ENCODE results near the gene TPM2.

The TPM2 gene

DNA sequence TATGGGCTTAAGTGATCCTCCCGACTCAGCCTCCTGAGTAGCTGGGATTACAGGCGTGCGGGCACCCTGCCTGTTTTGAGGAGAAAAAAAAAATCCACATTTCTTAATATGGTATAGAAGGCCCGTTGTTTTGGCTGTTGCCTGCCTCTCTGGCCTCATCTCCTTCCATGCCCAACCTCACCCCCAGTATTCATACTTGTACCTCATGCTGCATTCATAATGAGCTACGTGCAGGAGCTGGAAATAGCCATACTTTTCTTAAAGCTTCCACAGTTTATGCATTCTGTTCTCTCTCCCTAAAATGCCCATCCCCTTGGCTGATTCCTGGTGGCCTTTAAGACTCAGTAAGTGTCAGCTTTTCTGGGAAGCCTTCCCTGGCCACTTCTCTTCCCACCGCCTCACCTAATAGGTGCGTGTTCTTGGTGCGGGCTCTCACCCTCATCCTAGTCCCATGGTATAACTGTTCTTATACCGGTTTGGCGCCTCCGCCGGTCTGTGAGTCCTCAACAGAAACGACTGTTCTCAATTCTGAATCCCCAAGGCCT lies 2.1 kb upstream of the TPM2 start:
- DNase-seq = no peak

DNA sequence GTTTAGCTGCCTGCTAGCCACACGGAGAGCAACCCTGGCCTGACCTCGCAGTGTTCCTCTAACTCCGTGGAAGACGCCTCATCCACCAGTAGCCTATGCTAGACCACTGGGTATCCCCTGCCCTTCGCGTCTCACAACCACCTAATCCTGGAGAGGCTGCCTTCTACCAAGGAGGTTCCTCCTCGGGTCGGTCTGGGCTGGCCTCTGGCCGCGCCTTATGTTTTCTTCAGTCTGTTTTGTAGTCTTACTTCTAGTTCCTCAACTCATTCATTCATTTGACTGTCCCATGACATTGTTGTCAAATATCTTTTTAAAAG lies 1.6 kb upstream of the TPM2 start:
- peak; percentile 36 for DNase-seq

DNA sequence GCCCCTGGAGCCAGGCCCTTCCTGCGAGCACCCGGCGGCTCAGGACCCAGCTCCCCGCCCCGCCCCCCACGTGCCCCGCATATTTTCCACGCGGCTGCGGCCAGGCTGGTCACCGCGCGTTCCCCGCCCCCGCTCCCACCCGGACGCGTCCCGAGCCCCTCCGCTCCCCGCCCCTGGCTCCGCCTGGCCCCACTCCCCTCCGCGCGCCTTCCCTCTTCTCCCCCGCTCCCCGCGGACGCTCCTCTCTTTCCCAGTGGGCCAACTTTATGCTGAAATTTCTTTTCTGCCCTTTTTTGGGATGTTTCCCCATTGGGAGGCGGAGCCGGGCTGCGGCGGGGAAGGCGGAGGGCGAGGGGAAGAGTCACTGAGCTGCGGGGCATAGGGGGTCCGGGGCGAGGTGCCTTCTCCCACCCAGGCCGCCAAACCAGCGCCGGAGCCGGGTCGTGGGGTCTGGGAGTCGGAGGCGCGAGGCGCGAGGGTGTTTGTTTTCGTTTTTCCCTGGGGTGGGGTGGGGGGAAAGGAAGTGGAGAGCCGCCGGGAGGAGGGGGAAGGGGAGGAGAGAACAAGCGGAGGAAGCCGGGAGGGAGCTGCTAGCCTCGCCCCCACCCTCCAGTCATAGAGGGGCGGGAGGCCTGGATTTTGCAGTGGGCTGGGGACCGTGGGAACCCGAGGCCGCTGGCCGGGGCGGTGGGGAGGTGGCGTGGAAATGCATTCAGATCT lies 1.0 kb upstream of the TPM2 start:
- DNase-seq = peak; percentile 47

DNA sequence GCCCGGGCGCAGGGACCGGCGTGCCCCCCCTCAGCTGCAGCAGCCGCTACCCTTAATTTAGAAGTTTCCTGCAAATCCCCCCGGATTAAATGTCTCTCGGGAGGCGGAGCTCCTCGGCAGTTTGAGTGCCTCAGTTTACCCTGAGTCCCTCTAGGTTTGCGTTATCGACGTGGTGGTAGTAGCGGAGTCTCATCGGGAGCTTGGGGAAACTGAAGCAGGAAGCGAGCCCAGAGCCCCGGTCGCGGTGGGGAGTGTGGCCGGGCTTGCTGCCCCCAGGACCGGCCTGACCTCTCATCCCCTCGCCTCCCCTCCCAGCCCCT lies 529 bp upstream of the TPM2 start:
- DNase-seq = no peak

DNA sequence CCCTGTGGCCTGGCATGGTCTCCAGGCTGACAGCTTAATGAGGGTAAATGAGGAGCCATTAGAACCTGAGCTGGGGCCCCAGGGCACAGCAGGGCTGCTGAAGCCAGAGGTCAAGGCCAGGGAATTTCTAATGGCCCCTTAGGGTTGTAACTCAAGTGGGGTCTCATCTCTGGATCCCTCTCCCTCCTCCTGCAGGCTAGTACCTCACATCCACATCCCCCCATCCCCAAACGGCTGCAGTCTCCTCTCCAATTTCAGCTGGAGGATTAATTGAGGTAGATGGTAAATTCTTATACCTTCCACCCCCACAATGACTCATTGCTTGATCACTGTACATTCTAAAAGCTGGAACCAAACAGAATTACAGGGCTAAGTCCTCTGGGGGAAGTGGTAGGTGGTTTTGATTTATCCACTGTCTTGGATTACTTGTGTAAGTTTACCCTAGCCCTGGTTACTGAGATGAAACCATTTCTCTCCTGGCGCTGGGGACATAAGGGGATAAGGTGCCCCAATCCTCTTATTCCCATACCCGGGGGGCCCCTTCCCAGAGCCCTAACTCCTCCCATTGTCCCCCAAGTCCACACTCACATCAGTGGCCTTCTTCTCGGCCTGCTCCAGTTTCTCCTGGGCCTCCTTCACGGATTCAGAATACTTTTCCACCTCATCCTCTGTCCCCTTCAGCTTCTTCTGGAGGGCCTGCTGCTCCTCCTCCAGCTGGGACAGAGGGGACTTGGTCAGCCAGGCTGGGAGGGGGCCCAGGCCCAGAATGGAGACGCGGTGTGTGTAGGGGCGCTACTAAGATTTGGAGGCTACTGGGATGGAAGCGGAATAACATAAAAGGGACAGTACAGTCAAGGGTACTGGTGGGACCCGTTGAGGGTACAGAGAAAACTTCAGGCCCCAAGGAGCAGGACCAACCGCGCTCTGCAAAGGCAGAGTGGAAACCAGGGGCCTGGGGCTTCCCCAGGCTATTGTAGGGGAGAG lies 875 bp downstream of the TPM2 start:
- DNase-seq = peak; percentile 43

DNA sequence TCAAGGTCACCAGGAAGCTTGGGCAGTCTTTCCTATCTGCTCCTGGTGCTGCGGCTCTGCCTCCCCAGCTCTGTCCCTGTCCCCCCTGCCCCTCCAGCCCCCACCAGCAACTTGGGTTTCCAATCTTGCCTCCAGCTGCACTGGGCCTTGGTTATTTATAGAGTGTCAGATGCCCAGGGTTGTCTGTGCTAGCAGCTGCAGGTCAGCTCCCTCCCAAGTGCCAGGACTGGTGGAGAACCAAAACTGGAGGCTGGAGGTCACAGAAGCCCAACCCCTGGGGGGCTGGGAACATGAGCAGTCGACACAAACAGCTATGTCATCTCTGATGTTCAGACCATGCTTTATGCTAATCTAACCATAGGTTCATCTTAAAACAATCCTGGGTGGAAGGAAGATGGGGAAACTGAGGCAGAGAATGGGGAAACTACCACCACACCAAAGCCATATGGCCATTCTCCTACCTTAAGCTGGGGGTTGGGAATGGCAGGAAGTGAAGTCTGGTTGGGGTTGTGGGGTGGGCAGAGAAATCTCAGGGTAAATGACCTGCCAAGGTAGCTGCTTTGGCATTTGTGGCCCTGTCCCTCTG lies 1.7 kb downstream of the TPM2 start:
- DNase-seq = no peak

DNA sequence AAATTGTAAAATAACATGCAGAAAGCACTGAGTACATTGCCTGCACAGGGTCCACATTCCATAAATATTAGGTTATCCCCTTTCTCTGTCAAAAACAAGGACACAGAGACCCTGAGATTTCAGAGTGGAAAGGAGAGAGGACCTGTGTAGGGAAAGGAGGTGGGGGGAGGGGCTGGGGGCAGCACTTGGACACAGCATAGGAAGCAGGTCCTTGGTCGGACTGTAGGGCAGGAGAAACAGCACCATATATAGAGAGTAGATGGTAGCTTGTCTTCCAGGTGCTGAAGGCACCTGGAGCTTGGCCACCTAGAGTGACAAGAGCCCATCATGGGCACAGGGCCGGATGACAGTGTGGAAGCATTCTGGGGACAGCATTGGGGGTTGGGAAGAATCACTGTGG lies 2.4 kb downstream of the TPM2 start:
- DNase-seq = no peak

DNA sequence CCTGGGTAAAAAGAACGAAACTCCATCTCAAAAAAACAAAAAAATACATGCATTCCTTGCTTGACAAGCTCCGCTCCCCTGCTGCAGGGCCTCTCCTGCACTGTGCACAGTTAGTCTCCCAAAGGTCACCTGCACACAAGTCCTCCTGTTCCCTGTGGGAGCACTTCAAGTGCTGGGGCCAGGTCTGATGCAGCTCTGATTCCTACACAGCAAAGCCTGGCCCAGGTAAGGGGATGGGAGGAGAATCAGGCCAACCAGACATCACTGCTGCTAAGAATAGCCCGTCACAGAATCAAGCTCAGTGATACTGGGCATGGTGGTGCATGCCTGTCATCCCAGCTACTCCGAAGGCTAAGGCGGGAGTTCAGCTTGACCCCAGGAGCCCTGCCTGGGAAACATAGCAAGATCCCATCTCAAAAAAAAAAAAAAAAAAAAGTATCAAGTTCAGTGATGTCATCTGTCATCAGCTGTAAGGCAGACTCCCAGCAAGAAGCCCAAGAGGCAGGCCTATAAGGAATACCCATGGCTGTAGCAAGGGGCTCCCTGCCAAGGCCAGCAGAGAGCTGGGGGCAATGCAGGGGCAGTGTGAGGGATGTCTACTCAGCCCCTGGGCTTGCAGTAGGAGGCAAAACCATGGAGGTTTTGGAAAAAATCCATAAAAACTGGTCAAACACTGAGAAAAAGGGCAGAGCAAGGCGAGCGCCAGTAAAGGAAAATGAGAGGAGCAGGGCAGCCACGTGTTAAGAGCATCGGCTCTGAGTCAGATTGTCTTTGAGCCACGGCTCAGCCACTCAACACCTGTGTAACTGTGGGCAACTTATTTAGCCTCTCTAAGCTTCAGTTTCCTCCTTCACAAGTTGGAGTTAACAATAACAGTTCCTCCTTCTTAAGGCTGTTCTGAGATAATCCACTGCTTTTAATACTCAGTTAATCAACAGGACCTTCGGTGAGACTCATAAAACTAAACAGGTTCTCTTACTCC lies 3.2 kb downstream of the TPM2 start:
- no peak for DNase-seq

DNA sequence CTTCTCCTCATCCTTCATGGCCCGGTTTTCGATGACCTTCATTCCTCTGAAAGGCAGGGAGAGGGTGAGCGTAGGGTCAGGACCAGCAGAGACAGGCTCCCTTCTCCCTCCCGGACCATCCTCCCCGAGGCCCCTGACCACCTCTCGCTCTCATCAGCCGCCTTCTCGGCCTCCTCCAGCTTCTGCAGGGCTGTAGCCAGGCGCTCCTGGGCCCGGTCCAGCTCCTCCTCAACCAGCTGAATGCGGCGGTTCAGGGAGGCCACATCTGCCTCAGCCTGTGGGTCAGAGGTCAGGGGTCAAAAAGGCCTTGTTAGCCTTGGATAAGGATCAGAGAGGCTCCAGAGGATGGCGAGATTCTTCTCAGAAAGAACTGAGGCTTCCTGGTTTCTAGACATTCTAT lies 4.2 kb downstream of the TPM2 start:
- no peak for DNase-seq

DNA sequence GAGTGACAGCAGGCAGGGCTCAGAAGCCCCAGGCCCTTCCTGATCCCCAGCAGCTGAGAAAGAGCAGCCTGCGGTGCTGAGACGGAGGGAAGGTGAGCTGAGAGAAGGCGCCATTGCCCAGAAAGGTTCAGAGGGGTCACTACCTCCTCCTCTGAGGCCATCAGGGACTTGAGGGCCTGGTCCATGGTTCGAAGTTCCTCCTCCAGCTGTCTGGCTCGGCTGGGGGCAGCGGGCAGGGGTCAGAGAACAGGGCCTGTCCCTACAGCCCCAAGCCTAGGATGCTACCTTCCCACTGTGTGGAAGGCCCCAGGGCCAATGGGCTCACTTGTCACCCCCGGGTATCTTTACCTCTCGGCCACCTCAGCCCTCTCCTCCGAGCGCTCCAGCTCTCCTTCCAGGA lies 4.8 kb downstream of the TPM2 start:
- DNase-seq = no peak

DNA sequence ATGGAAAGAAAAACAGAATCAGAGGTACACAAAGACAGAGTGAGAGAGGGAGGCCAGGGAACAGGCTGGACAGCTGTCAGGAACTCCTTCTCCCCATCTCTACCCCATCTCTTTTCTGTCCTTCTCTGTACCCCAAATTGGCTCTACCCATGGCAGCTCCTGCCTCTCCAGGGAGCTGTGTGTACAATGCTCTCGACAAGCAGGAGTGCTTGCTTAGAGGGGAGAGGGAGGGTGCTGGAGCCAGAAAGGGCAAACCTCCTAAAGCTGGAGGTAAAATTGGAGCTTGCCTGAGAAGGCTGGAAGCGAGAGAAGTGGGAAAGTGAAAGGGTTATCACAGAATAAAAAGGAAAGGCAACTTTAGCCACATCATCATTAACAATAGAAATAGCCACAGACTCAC lies 6.4 kb downstream of the TPM2 start:
- no peak for DNase-seq

DNA sequence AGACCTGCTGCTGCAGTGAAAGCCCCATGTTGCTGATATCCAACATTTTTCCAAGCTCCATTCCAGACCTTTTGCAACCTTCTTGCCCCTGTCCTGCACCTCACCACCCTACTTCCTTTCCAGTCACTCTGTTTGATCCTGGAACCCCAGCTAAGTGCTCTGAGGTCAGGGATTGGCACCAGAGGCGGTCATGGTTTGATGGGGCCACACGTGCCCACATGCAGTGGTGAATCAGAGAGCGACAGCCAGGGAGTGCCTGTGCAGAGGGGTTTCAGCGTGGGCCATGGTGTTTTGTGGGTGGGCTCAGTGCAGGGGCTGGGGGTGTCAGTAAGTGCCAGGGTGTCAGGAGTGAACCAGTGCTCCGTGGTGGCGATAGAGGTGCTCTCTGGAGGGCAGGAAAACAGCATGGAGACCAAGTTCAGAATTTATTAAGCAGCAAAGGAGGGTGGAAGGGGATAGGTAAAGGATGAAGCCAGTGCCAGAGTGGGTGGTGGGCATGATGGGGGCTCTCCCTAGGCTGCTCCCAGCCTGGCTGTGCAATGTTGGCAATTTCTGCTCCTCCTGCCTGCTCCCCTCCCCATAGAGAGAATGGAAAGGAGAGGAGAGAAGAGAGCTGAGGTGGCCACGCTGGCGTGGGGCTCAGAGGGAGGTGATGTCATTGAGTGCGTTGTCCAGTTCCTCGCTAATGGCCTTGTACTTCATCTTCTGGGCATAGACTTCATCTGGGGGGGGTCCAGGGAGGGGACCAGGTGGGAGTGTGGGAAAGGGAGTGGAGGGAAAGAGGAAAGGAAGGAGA lies 7.0 kb downstream of the TPM2 start:
- no peak for DNase-seq

DNA sequence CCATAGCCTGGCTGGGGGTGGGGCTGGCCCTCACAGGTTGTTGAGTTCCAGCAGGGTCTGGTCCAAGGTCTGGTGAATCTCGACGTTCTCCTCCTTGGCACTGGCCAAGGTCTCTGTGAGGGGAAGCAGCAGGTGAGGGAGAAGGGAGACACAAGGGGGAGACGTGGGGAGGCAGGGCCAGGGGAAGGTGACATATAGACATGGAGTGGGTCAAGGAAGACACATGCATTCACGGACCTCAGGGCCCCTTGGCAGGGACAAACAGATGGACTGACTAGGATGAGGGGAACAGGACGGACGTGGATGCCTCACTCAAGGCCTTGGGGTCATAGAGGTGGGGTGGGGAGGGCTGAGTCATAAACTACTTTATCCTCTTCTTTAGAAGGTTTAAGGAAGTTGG lies 7.7 kb downstream of the TPM2 start:
- DNase-seq = no peak

DNA sequence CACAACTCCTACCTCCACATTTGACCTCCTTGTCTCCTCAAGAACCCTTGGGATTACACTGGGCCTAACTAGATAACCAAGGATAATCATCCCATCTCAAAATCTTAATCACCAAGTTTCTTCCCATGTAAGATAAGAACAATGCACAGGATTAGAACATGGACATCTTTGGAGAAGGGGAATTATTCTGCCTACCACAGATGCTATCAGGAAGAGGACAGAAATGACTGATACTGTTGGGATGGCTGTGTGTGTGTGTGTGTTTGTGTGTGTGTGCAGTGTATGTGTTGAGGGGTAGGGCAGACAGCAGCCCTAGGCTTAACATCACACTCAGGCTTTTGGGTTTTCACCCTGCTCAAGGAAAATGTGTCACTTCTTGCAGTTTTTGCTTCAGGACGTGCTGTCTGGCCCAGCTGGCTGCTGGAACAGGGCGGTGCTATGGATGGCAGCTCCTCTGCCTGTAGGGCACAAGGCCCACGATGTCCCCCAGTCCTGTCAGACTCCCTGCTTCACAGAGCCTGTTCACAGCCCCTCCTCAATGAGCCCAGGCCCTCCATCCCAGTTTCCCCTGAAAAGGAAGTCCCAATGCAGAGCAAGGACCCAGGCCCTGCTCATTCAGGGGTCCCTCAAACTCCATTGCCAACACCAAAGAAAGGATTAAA lies 8.3 kb downstream of the TPM2 start:
- DNase-seq = no peak

DNA sequence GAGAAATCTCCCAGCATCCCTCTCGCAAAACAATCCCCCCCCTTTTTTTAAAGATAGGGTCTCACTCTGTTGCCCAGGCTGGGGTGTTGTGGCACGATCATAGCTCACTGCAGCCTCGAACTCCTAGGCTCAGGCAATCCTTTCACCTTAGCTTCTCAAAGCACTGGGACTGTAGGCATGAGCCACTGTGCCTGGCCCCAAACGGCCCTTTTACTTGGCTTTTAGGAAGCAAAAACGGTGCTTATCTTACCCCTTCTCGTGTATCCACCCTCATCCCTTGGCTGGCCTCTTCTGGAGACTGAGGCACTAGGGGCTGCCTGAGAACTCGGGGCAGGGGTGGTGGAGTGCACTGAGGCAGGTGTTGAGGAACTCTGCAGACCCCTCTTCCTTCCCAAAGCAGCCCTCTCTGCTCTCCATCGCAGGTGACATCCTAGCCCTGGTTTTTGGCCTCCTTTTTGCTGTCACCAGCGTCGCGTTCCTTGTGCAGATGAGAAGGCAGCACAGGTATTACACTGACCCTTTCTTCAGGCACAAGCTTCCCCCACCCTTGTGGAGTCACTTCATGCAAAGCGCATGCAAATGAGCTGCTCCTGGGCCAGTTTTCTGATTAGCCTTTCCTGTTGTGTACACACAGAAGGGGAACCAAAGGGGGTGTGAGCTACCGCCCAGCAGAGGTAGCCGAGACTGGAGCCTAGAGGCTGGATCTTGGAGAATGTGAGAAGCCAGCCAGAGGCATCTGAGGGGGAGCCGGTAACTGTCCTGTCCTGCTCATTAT lies 9.2 kb downstream of the TPM2 start:
- no peak for DNase-seq

DNA sequence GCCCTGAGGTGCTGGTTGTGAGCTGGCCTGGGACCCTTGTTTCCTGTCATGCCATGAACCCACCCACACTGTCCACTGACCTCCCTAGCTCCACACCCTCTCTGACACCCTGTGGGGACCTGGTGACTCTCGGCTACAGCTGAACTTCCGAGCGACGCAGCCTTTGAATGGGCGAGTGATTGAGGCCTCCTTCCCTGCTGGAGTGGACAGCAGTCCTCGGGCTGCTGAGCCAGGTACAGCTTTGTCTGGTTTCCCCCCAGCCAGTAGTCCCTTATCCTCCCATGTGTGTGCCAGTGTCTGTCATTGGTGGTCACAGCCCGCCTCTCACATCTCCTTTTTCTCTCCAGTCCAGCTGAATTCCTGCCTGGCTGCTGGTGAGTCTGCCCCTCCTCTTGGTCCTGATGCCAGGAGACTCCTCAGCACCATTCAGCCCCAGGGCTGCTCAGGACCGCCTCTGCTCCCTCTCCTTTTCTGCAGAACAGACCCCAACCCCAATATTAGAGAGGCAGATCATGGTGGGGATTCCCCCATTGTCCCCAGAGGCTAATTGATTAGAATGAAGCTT lies 9.9 kb downstream of the TPM2 start:
- no peak for DNase-seq

DNA sequence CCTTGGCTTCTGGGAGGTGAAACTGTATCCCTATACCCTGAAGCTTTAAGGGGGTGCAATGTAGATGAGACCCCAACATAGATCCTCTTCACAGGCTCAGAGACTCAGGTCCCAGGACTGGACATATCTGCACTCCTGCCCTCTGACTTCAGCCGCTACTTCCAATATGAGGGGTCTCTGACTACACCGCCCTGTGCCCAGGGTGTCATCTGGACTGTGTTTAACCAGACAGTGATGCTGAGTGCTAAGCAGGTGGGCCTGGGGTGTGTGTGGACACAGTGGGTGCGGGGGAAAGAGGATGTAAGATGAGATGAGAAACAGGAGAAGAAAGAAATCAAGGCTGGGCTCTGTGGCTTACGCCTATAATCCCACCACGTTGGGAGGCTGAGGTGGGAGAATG lies 10.6 kb downstream of the TPM2 start:
- no peak for DNase-seq

DNA sequence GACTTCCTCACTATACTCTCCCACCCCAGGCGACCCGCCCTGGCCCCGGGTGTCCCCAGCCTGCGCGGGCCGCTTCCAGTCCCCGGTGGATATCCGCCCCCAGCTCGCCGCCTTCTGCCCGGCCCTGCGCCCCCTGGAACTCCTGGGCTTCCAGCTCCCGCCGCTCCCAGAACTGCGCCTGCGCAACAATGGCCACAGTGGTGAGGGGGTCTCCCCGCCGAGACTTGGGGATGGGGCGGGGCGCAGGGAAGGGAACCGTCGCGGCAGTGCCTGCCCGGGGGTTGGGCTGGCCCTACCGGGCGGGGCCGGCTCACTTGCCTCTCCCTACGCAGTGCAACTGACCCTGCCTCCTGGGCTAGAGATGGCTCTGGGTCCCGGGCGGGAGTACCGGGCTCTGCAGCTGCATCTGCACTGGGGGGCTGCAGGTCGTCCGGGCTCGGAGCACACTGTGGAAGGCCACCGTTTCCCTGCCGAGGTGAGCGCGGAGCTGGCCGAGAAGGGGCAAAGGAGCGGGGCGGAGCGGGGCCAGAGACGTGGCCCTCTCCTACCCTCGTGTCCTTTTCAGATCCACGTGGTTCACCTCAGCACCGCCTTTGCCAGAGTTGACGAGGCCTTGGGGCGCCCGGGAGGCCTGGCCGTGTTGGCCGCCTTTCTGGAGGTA lies 13.9 kb downstream of the TPM2 start:
- peak; percentile 19 for DNase-seq

DNA sequence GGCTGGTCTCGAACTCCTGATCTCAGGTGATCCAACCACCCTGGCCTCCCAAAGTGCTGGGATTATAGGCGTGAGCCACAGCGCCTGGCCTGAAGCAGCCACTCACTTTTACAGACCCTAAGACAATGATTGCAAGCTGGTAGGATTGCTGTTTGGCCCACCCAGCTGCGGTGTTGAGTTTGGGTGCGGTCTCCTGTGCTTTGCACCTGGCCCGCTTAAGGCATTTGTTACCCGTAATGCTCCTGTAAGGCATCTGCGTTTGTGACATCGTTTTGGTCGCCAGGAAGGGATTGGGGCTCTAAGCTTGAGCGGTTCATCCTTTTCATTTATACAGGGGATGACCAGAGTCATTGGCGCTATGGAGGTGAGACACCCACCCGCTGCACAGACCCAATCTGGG lies 14.5 kb downstream of the TPM2 start:
- no peak for DNase-seq

DNA sequence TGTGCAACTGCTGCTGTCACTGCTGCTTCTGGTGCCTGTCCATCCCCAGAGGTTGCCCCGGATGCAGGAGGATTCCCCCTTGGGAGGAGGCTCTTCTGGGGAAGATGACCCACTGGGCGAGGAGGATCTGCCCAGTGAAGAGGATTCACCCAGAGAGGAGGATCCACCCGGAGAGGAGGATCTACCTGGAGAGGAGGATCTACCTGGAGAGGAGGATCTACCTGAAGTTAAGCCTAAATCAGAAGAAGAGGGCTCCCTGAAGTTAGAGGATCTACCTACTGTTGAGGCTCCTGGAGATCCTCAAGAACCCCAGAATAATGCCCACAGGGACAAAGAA lies 15.7 kb downstream of the TPM2 start:
- DNase-seq = no peak

Measured in suppressor macrophage treated with lipopolysaccharide for 4 hours (primary cell).